HepG2 (cell line): Measurements from ENCODE around the gene THRAP3. TPM values are rescaled to one million over a fixed set of nuclear protein-coding genes. Genes with fewer than 3 reads are reported as not detected.

Experiments used
- CBX1 ChIP-seq: IDR thresholded peaks from one replicate; pipeline ENCODE4 v1.6.1; 2016; ENCODE audit warnings: antibody characterized with exemption, low read depth
- CBX5 ChIP-seq: sonication (generic); formaldehyde crosslinking; IDR thresholded peaks from 2 replicates; pipeline ENCODE4 v1.4.0; 2020; ENCODE audit warnings: missing genetic modification reagents, borderline replicate concordance
- CEBPB ChIP-seq: IDR thresholded peaks from 2 replicates; pipeline ENCODE4 v1.6.1; 2011; ENCODE audit warnings: low read depth, low read length, improper control_type of control experiment, borderline replicate concordance
- CHD2 ChIP-seq: IDR thresholded peaks from 2 replicates; pipeline ENCODE4 v1.6.1; 2011; ENCODE audit warnings: low read depth, low read length, improper control_type of control experiment
- DRAP1 ChIP-seq: IDR thresholded peaks from 2 replicates; pipeline ENCODE4 v1.6.1; 2016; ENCODE audit warnings: missing genetic modification reagents, missing compliant biosample characterization
- FOXA3 ChIP-seq: IDR thresholded peaks from 2 replicates; pipeline ENCODE4 v1.6.1; 2016; ENCODE audit warnings: missing genetic modification reagents, missing compliant biosample characterization
- FOXP1 ChIP-seq, 2 experiments: fragments of 450-650 bp in 1 of 2; IDR thresholded peaks; 2 replicates each; pipeline ENCODE4 v1.6.1; 2017 to 2018; ENCODE audit warnings: antibody characterized with exemption in 1 of 2
- HNF4G ChIP-seq, 2 experiments: sonication (generic) in 1 of 2; formaldehyde crosslinking in 1 of 2; IDR thresholded peaks; 2 replicates each; pipeline versions ENCODE4 v1.4.0 to v1.6.1; 2011 to 2020; ENCODE audit warnings: borderline replicate concordance in 2 of 2, low read depth in 2 of 2, mild to moderate bottlenecking in 2 of 2, low read length in 1 of 2, missing genetic modification reagents in 1 of 2, moderate library complexity in 1 of 2
- KLF6 ChIP-seq: IDR thresholded peaks from 2 replicates; pipeline ENCODE4 v1.8.0; 2016; ENCODE audit warnings: missing biosample characterization, missing genetic modification reagents
- MBD4 ChIP-seq: IDR thresholded peaks from 2 replicates; pipeline ENCODE4 v1.6.1; 2012; ENCODE audit warnings: low read length, inconsistent platforms, borderline replicate concordance
- NCOA2 ChIP-seq: sonication (generic); formaldehyde crosslinking; IDR thresholded peaks from 2 replicates; pipeline ENCODE4 v1.8.0; 2022; ENCODE audit warnings: inconsistent platforms
- NCOR1 ChIP-seq: fragments of 200-600 bp; sonication (generic); IDR thresholded peaks from 2 replicates; pipeline ENCODE4 v1.7.0; 2017; ENCODE audit warnings: antibody characterized with exemption, low read length, borderline replicate concordance
- NFE2L1 ChIP-seq: sonication (generic); formaldehyde crosslinking; IDR thresholded peaks from 2 replicates; pipeline ENCODE4 v1.4.0; 2020; ENCODE audit warnings: missing genetic modification reagents, mild to moderate bottlenecking, borderline replicate concordance
- NFKBIZ ChIP-seq: IDR thresholded peaks from 2 replicates; pipeline ENCODE4 v1.6.1; 2018; ENCODE audit warnings: missing genetic modification reagents, missing compliant biosample characterization
- PHB2 ChIP-seq: fragments of 450-650 bp; IDR thresholded peaks from 2 replicates; pipeline ENCODE4 v1.6.1; 2018; ENCODE audit not compliant: partially characterized antibody
- PHF21A ChIP-seq: sonication (generic); formaldehyde crosslinking; IDR thresholded peaks from 2 replicates; pipeline ENCODE4 v1.5.0; 2020; ENCODE audit warnings: mild to moderate bottlenecking, missing genetic modification reagents
- SP1 ChIP-seq, 2 experiments: fragments of 450-650 bp in 1 of 2; sonication (generic) in 1 of 2; formaldehyde crosslinking in 1 of 2; IDR thresholded peaks; 2 replicates each; pipeline versions ENCODE4 v1.4.0 to v1.6.1; 2016 to 2020; ENCODE audit warnings: missing genetic modification reagents in 1 of 2
- STAT5B ChIP-seq: sonication (generic); formaldehyde crosslinking; IDR thresholded peaks from 2 replicates; pipeline ENCODE4 v1.4.0; 2020; ENCODE audit warnings: missing genetic modification reagents
- TEAD3 ChIP-seq: optimal IDR thresholded peaks from 2 replicates; pipeline ENCODE3; 2016; ENCODE audit warnings: borderline replicate concordance
- TOE1 ChIP-seq: sonication (generic); formaldehyde crosslinking; IDR thresholded peaks from 2 replicates; pipeline ENCODE4 v1.4.0; 2020; ENCODE audit warnings: mild to moderate bottlenecking, missing genetic modification reagents
- ZNF142 ChIP-seq: sonication (generic); formaldehyde crosslinking; IDR thresholded peaks from 2 replicates; pipeline ENCODE4 v1.4.0; 2020; ENCODE audit warnings: missing genetic modification reagents
- ZNF232 ChIP-seq: sonication (generic); formaldehyde crosslinking; IDR thresholded peaks from 2 replicates; pipeline ENCODE4 v1.4.0; 2020; ENCODE audit warnings: missing genetic modification reagents, borderline replicate concordance
- ZNF264 ChIP-seq: sonication (generic); formaldehyde crosslinking; IDR thresholded peaks from 2 replicates; pipeline ENCODE4 v1.4.0; 2020; ENCODE audit warnings: missing genetic modification reagents
- ZNF460 ChIP-seq: sonication (generic); formaldehyde crosslinking; IDR thresholded peaks from 2 replicates; pipeline ENCODE4 v1.5.1; 2020; ENCODE audit warnings: missing genetic modification reagents, mild to moderate bottlenecking, borderline replicate concordance
- ZNF792 ChIP-seq: IDR thresholded peaks from 2 replicates; pipeline ENCODE4 v1.6.1; 2016
- ZNF816 ChIP-seq: sonication (generic); formaldehyde crosslinking; IDR thresholded peaks from 2 replicates; pipeline ENCODE4 v1.8.0; 2022; ENCODE audit warnings: missing genetic modification reagents, mild to moderate bottlenecking, borderline replicate concordance
- ZNF841 ChIP-seq: sonication (generic); formaldehyde crosslinking; IDR thresholded peaks from 2 replicates; pipeline ENCODE4 v1.8.1; 2023; ENCODE audit warnings: missing genetic modification reagents, borderline replicate concordance
- polyA plus RNA-seq, 8 experiments: library from polyadenylated mRNA; depleted of rRNA in 3 of 8; stranded (reverse) in 7 of 8; unstranded in 1 of 8; fragments of >200 nt; fragmentation: Illumina TruSeq in 4 of 8; extraction: Trizol in 4 of 8; gene quantifications; 2 replicates each; pipeline versions ENCODE4 v1.2.1 to v1.2.3, GENCODE V29; 2011 to 2016; ENCODE audit warnings: low read depth in 4 of 8, missing spikeins in 1 of 8, mixed read lengths in 1 of 8; ENCODE audit not compliant: insufficient read depth in 1 of 8
- total RNA-seq, 5 experiments: library from RNA; depleted of rRNA; stranded (reverse); fragments of >200 nt; fragmentation: Illumina TruSeq; extraction: Trizol; gene quantifications; 2 replicates each; pipeline ENCODE4 v1.2.3, GENCODE V29; 2016; ENCODE audit warnings: low read depth in 1 of 5

The THRAP3 gene
- total and polyA plus RNA-seq, 2 of the 13 experiments (the other 11 are each of a cell fraction or from before 2014, with no cell fraction given) = 45.0 to 92.6 TPM

GRCh38 chr1:36269408-36269838 is 45.2 kb downstream of the THRAP3 start (continued):
- TF ChIP-seq ZNF460 (CRISPR knock-in tag) = peak; percentile 35; the same call in 1 of the 2 replicates
- no peak for TF ChIP-seq CBX1
- TF ChIP-seq ZNF264 (CRISPR knock-in tag) = peak; percentile 73; the same call in 1 of the 2 replicates
- peak; percentile 60; the same call in 1 of the 2 replicates for TF ChIP-seq DRAP1
- peak; percentile 87; the same call in 1 of the 2 replicates for TF ChIP-seq CBX5
- peak; percentile 94 for TF ChIP-seq FOXA3 (CRISPR knock-in tag)
- TF ChIP-seq TOE1 (CRISPR knock-in tag) = peak; percentile 67; the same call in 1 of the 2 replicates
- TF ChIP-seq PHB2 = no peak
- no peak for TF ChIP-seq ZNF841
- no peak for TF ChIP-seq SP1 (IDR thresholded peaks at IDR 0.05)
- TF ChIP-seq SP1 (CRISPR knock-in tag; IDR thresholded peaks at IDR 0.05) = peak; percentile 25; the same call in 1 of the 2 replicates
- peak; percentile 75; the same call in 1 of the 2 replicates for TF ChIP-seq ZNF792 (CRISPR knock-in tag)
- no peak for TF ChIP-seq ZNF232 (CRISPR knock-in tag)
- no peak for TF ChIP-seq MBD4
- peak; percentile 91 for TF ChIP-seq NCOA2 (CRISPR knock-in tag)
- TF ChIP-seq NFE2L1 (CRISPR knock-in tag) = no peak
- no peak for TF ChIP-seq STAT5B (CRISPR knock-in tag)
- TF ChIP-seq NCOR1 = peak; percentile 85
- TF ChIP-seq HNF4G (IDR thresholded peaks at IDR 0.05; ENCODE audit: borderline replicate concordance, low read depth, low read length) = peak; percentile 87
- peak; percentile 58; the same call in 1 of the 2 replicates for TF ChIP-seq HNF4G (CRISPR knock-in tag; IDR thresholded peaks at IDR 0.05; ENCODE audit: borderline replicate concordance, low read depth)
- peak; percentile 54; the same call in 1 of the 2 replicates for TF ChIP-seq FOXP1 (IDR thresholded peaks at IDR 0.05)
- TF ChIP-seq FOXP1 (CRISPR knock-in tag; IDR thresholded peaks at IDR 0.05) = peak; percentile 80
- peak; percentile 93 for TF ChIP-seq CEBPB
- TF ChIP-seq KLF6 (CRISPR knock-in tag) = 0 out of 2 replicates have a peak, but pooled peaks have one; percentile 38
- 0 out of 2 replicates have a peak, but pooled peaks have one; percentile 19 for TF ChIP-seq ZNF142 (CRISPR knock-in tag)
- no peak for TF ChIP-seq CHD2
- peak; percentile 82 for TF ChIP-seq TEAD3 (CRISPR knock-in tag)
- peak; percentile 88; the same call in 1 of the 2 replicates for TF ChIP-seq PHF21A
- TF ChIP-seq ZNF816 = no peak
- no peak; the same call in 1 of the 2 replicates for TF ChIP-seq NFKBIZ (CRISPR knock-in tag)
